Activated CD8-positive, alpha-beta T cell treated with anti-CD3 and anti-CD28 coated beads for 36 hours (primary cell): ENCODE measurements around the gene CNTROB. TPM values are rescaled to one million over a fixed set of nuclear protein-coding genes. Genes with fewer than 3 reads are reported as not detected.
A peak's percentile ranks its signal among the peaks of the same experiment; 100 is the strongest.

Source experiments
- ATAC-seq: fragments of 200-7000 bp; cut with Tn5 transposase; one replicate; pipeline ENCODE4 v1.10.0; 2021; ENCODE audit warnings: mild to moderate bottlenecking, moderate library complexity
- CTCF ChIA-PET: fragments of 350-600 bp; sonication (Branson Sonifier 250); formaldehyde crosslinking; loops from one replicate; lab custom pipeline; 2021; ENCODE audit warnings: antibody characterized with exemption; lab: Charles Lee
- POLR2A ChIA-PET: fragments of 350-600 bp; sonication (Branson Sonifier 250); formaldehyde crosslinking; loops from one replicate; lab custom pipeline; 2021; ENCODE audit warnings: antibody characterized with exemption; lab: Charles Lee
- DNase-seq: peaks from one replicate; pipeline ENCODE4 v3.0.0-alpha.2; 2020
- H3K27ac Mint-ChIP-seq: one replicate; pipeline ENCODE4 v1.8.0; 2021; ENCODE audit warnings: mild to moderate bottlenecking, mixed read lengths
- H3K27me3 Mint-ChIP-seq: one replicate; pipeline ENCODE4 v1.8.0; 2021; ENCODE audit warnings: mixed read lengths
- H3K36me3 Mint-ChIP-seq: one replicate; pipeline ENCODE4 v1.8.0; 2021; ENCODE audit warnings: low read depth, mixed read lengths
- H3K4me1 Mint-ChIP-seq: one replicate; pipeline ENCODE4 v1.8.0; 2021; ENCODE audit warnings: low read depth, mixed read lengths
- H3K4me3 Mint-ChIP-seq: one replicate; pipeline ENCODE4 v1.8.0; 2021; ENCODE audit warnings: mild to moderate bottlenecking, moderate library complexity, mixed read lengths
- H3K9me3 Mint-ChIP-seq: one replicate; pipeline ENCODE4 v1.8.0; 2021; ENCODE audit warnings: mixed read lengths
- CTCF ChIP-seq: fragments of 200-600 bp; IDR thresholded peaks from one replicate; pipeline ENCODE4 v1.8.0; 2022; ENCODE audit warnings: antibody characterized with exemption, mild to moderate bottlenecking
- intact Hi-C: fragments of 100-400 bp; cut with micrococcal nuclease; formaldehyde crosslinking; loops from one replicate; pipeline ENCODE4 v1.10.0; 2022
- total RNA-seq, 2 experiments: library from RNA; stranded (reverse); gene quantifications; one replicate each; pipeline ENCODE4 v1.2.3, GENCODE V29; 2021

CNTROB gene
- total RNA-seq, 2 experiments from 2014 or later: 48.4 to 54.1 TPM

GRCh38 chr17:7992924-7993323, 60.9 kb downstream of the CNTROB start:
- intact Hi-C loops: no loop called here
- Mint-ChIP-seq H3K27me3 (peaks cover 2% of the 10 kb centered on the region), H3K9me3 (no peaks in the 10 kb centered on the region), H3K4me1 (peaks cover 27% of the 10 kb centered on the region), H3K36me3 (no peaks in the 10 kb centered on the region), H3K4me3 (no peak overlapping the region), H3K27ac (no peak overlapping the region)
- no peak for ATAC-seq
- TF ChIP-seq CTCF: no peak
- CTCF ChIA-PET: interaction anchor here (0.6 to 11.6 kb wide), 12 partner anchors 8 to 249 kb away, joined by 3 to 214 read pairs (median 4); partner anchors contain the start of gene RNF227
- POLR2A ChIA-PET: interaction anchor here (1.1 to 1.9 kb wide), 2 partner anchors 77 to 81 kb away, joined by 3 to 5 read pairs; partner anchors contain the start of gene RNF227
- peak; percentile 53 for DNase-seq

GRCh38 chr17:7993972-7994589, 62.1 kb downstream of the CNTROB start:
- intact Hi-C loops: no loop called here
- Mint-ChIP-seq H3K4me3 (no peak overlapping the region), H3K9me3 (no peaks in the 10 kb centered on the region), H3K36me3 (no peaks in the 10 kb centered on the region), H3K27ac (no peak overlapping the region), H3K27me3 (peaks cover 7% of the 10 kb centered on the region), H3K4me1 (peaks cover 23% of the 10 kb centered on the region)
- no peak for TF ChIP-seq CTCF
- ATAC-seq: no peak
- ChIA-PET CTCF (interaction anchor here (1.4 to 1.9 kb wide), 3 partner anchors 67 to 132 kb away, joined by 3 to 7 read pairs (median 5); no protein-coding TSS in a partner anchor), POLR2A (no interaction called here)
- no peak for DNase-seq

- TF ChIP-seq CTCF: no peak
Measured at GRCh38 chr17:7995724-7996123, 63.7 kb downstream of the CNTROB start.

GRCh38 chr17:7997186-7997585, 65.2 kb downstream of the CNTROB start:
- H3K4me1 Mint-ChIP-seq: peaks cover 11% of the 10 kb centered on the region
- no peak overlapping the region for H3K27ac Mint-ChIP-seq
- no peaks in the 10 kb centered on the region for H3K9me3 Mint-ChIP-seq
- peak; percentile 56 for TF ChIP-seq CTCF
- no peaks in the 10 kb centered on the region for H3K36me3 Mint-ChIP-seq
- DNase-seq: peak; percentile 74
- CTCF ChIA-PET: interaction anchor here (0.6 to 2.7 kb wide), 24 partner anchors 9 to 572 kb away, joined by 3 to 9 read pairs (median 3); partner anchors contain the start of genes CNTROB, NAA38, RNF227 and TRAPPC1
- peaks cover 19% of the 10 kb centered on the region for H3K27me3 Mint-ChIP-seq
- POLR2A ChIA-PET: no interaction called here
- intact Hi-C loops: no loop called here
- peak; percentile 87 for ATAC-seq
- H3K4me3 Mint-ChIP-seq: no peak overlapping the region

More at GRCh38 chr17:7995724-7996123, 63.7 kb downstream of the CNTROB start:
- ChIA-PET POLR2A (no interaction called here), CTCF (interaction anchor here (0.6 to 1.7 kb wide), 3 partner anchors 22 to 64 kb away, joined by 3 to 6 read pairs (median 4); partner anchors contain the start of genes CNTROB and TRAPPC1)
- no peaks in the 10 kb centered on the region for H3K9me3 Mint-ChIP-seq
- ATAC-seq (no peak), DNase-seq (no peak)
- no peak overlapping the region for H3K27ac Mint-ChIP-seq
- H3K4me1 Mint-ChIP-seq: peaks cover 11% of the 10 kb centered on the region
- H3K27me3 Mint-ChIP-seq: peaks cover 7% of the 10 kb centered on the region
- no peaks in the 10 kb centered on the region for H3K36me3 Mint-ChIP-seq
- H3K4me3 Mint-ChIP-seq: no peak overlapping the region
- intact Hi-C loops: no loop called here

Other genes with a start within 250 kb of the CNTROB start
- 100 to 1,000 TPM; 129 to 138 TPM for gene TP53, start 244.7 kb upstream of the CNTROB start, total RNA-seq
- gene WRAP53, start 243.7 kb upstream of the CNTROB start, total RNA-seq: 10 to 100 TPM; 27.5 to 28.6 TPM
- not detected for gene EFNB3, start 227.0 kb upstream of the CNTROB start, total RNA-seq
- not detected for gene DNAH2, start 214.5 kb upstream of the CNTROB start, total RNA-seq
- 10 to 100 TPM; 49.2 to 53.8 TPM for gene KDM6B, start 98.0 kb upstream of the CNTROB start, total RNA-seq
- 1 to 10 TPM; 2.4 to 2.9 TPM for gene TMEM88, start 77.1 kb upstream of the CNTROB start, total RNA-seq
- 10 to 100 TPM; 72.8 to 77.2 TPM for gene NAA38, start 74.6 kb upstream of the CNTROB start, total RNA-seq
- 10 to 100 TPM; 13.5 to 16.2 TPM for gene CYB5D1, start 74.2 kb upstream of the CNTROB start, total RNA-seq
- gene CHD3, start 43.4 kb upstream of the CNTROB start, total RNA-seq: 100 to 1,000 TPM; 130 to 139 TPM
- 1 to 10 TPM; 5.1 to 5.2 TPM for gene RNF227, start 15.9 kb upstream of the CNTROB start, total RNA-seq
- gene KCNAB3, start 2.4 kb upstream of the CNTROB start, total RNA-seq: 1 to 10 TPM; 7.2 to 7.6 TPM
- gene TRAPPC1, start 260 bp upstream of the CNTROB start, total RNA-seq: 100 to 1,000 TPM; 140 to 143 TPM
- not detected for gene GUCY2D, start 70.4 kb downstream of the CNTROB start, total RNA-seq
- gene ALOX15B, start 106.9 kb downstream of the CNTROB start, total RNA-seq: under 1 TPM in 1 of 2 experiments, not detected in 1; 0.16 TPM
- 1 to 10 TPM; 4.3 to 5.2 TPM for gene ALOX12B, start 155.5 kb downstream of the CNTROB start, total RNA-seq
- under 1 TPM in 1 of 2 experiments, not detected in 1; 0.09 TPM for gene ALOXE3, start 186.3 kb downstream of the CNTROB start, total RNA-seq
- 1 to 10 TPM; 4.0 to 4.9 TPM for gene HES7, start 191.9 kb downstream of the CNTROB start, total RNA-seq
- gene PER1, start 220.2 kb downstream of the CNTROB start, total RNA-seq: 100 to 1,000 TPM; 123 to 129 TPM
- 10 to 100 TPM; 30.0 to 33.7 TPM for gene VAMP2, start 230.7 kb downstream of the CNTROB start, total RNA-seq
- 10 to 100 TPM; 33.4 to 35.9 TPM for gene TMEM107, start 244.2 kb downstream of the CNTROB start, total RNA-seq